ENCODE measurements around the gene CD58. TPM values are rescaled to one million over a fixed set of nuclear protein-coding genes. Genes with fewer than 3 reads are reported as not detected.
"Not testable (repeated sequence)": the region's sequence is repeated elsewhere in the genome, so short reads cannot be mapped to it uniquely, and the experiment has no call there.

CD58 gene
- polyA plus RNA-seq, 3 donors: 81.0 to 168 (median 128) TPM

DNA sequence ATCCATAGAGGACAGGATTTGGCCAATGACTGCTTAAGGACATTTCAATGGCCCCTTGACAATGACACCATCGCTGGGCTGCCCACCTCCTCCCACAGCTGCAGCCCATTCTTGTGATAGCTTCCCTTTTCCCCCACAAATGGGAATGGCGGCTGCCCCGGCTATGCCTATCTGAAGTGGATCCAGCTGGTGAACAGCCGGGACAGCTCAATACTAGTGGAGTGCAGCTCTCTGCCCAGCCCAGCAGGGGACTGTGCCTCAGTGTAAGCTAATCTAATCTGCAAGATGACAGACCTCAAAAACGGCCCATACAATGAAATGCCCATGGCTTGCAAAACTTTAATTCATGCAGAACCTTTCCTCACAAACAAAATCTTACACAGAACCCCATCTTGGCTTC, 47.0 kb upstream of the CD58 start:
- H3K9me3 ChIP-seq (replicated peaks in 1 of 2; ENCODE audit: control insufficient read depth in 1 of 2, insufficient read depth in 1 of 2, low read length in 2 of 2); intact Hi-C loops (cut with micrococcal nuclease); H2AFZ ChIP-seq (ENCODE audit: insufficient read depth, low read depth, low read length, poor library complexity, severe bottlenecking); H3K36me3 Mint-ChIP-seq; H3K27ac ChIP-seq (ENCODE audit: low read depth in 1 of 2, low read length in 2 of 2); H3K27me3 ChIP-seq (ENCODE audit: control insufficient read depth in 2 of 2, insufficient read depth in 2 of 2, low read length in 2 of 2); H3K27ac Mint-ChIP-seq; H3K4me2 ChIP-seq (replicated peaks; ENCODE audit: extremely low read depth, low read length, poor library complexity, severe bottlenecking); H3K4me3 Mint-ChIP-seq; DNase-seq; H4K20me1 ChIP-seq (ENCODE audit: insufficient read depth, low read length); H3K9ac ChIP-seq (ENCODE audit: insufficient read depth, low read length, poor library complexity, severe bottlenecking); H3K27me3 Mint-ChIP-seq (ENCODE audit: low read depth in 3 of 3); H3K4me3 ChIP-seq (replicated peaks in 1 of 3; ENCODE audit: low read depth in 2 of 3, low read length in 3 of 3); H3K9me3 Mint-ChIP-seq; H3K79me2 ChIP-seq (ENCODE audit: insufficient read depth, low read length); H3K36me3 ChIP-seq (replicated peaks in 1 of 2; ENCODE audit: control insufficient read depth in 1 of 2, insufficient read depth in 2 of 2, low read length in 2 of 2): not testable (repeated sequence)
- H3K4me1 ChIP-seq (ENCODE audit: control insufficient read depth in 1 of 2, insufficient read depth in 2 of 2, low read length in 2 of 2): peaks cover 9 to 16% of the 10 kb centered on the region in 2 donors
- peaks cover 18% of the 10 kb centered on the region for H3K4me1 Mint-ChIP-seq
- WGBS (ENCODE audit: insufficient coverage): 95% methylated on average over 4 of the region's 5 CpGs

DNA sequence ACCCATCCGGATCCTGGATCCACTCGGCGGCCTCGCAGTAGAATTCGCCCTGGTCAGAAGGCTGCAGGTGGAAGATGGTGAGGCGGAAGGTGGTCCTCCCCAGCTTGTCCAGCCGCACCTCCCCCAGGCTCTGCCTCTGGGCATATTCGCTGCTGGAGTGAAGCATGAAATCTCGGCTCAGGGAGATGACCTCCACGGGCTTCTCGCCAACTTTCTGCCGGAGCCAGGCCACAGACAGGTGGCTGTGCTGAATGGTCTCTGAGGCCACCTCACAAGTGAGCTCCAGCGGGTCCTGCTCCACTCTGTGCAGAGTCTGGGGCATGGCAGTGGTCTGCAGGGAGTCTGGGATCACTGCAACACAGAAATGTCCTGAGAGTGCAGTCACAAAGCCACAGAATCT, 43.0 kb upstream of the CD58 start:
- H3K4me1 ChIP-seq (ENCODE audit: control insufficient read depth in 1 of 2, insufficient read depth in 2 of 2, low read length in 2 of 2): peaks cover 17 to 26% of the 10 kb centered on the region in 2 donors
- H3K4me3 Mint-ChIP-seq; H3K27ac Mint-ChIP-seq; H3K9me3 Mint-ChIP-seq; H3K4me2 ChIP-seq (replicated peaks; ENCODE audit: extremely low read depth, low read length, poor library complexity, severe bottlenecking); H3K27me3 ChIP-seq (ENCODE audit: control insufficient read depth in 2 of 2, insufficient read depth in 2 of 2, low read length in 2 of 2); H3K36me3 Mint-ChIP-seq; H3K4me3 ChIP-seq (replicated peaks in 1 of 3; ENCODE audit: low read depth in 2 of 3, low read length in 3 of 3); H3K9me3 ChIP-seq (replicated peaks in 1 of 2; ENCODE audit: control insufficient read depth in 1 of 2, insufficient read depth in 1 of 2, low read length in 2 of 2); H3K9ac ChIP-seq (ENCODE audit: insufficient read depth, low read length, poor library complexity, severe bottlenecking); intact Hi-C loops (cut with micrococcal nuclease); H3K27ac ChIP-seq (ENCODE audit: low read depth in 1 of 2, low read length in 2 of 2); DNase-seq; H3K27me3 Mint-ChIP-seq (ENCODE audit: low read depth in 3 of 3); H3K79me2 ChIP-seq (ENCODE audit: insufficient read depth, low read length); H4K20me1 ChIP-seq (ENCODE audit: insufficient read depth, low read length); H2AFZ ChIP-seq (ENCODE audit: insufficient read depth, low read depth, low read length, poor library complexity, severe bottlenecking); H3K36me3 ChIP-seq (replicated peaks in 1 of 2; ENCODE audit: control insufficient read depth in 1 of 2, insufficient read depth in 2 of 2, low read length in 2 of 2): not testable (repeated sequence)
- peaks cover 34% of the 10 kb centered on the region for H3K4me1 Mint-ChIP-seq
- WGBS (ENCODE audit: insufficient coverage): 97% methylated on average over 5 of the region's 13 CpGs

DNA sequence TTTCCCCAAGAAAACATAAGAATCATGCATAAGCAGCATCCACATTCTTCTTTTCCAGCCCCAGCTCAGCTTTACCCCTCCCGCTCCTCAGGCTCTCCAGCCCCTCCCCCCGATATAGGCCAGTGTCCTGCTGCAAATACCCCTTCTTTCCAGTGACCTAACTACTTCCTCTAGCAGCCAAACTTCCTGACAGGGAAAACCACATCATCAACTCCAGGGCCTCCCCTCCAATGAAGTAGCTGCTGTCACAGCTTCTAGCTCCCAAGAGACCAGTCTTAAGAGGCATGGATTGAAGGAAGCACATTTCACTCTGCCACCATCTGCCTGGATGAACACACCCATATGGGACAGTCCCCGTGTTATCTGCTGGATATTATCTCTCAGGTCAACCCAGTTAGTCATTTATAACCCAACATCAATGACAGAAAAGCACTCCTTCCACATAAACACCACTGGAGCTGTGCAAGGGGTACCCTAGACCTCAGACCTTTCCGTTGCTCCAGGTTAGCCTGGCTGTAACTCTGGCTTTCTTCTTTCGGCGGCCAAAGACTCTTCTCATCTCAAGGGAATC, 39.1 kb upstream of the CD58 start:
- H3K9ac ChIP-seq (ENCODE audit: insufficient read depth, low read length, poor library complexity, severe bottlenecking); H4K20me1 ChIP-seq (ENCODE audit: insufficient read depth, low read length); H3K9me3 ChIP-seq (replicated peaks in 1 of 2; ENCODE audit: control insufficient read depth in 1 of 2, insufficient read depth in 1 of 2, low read length in 2 of 2); H3K27me3 ChIP-seq (ENCODE audit: control insufficient read depth in 2 of 2, insufficient read depth in 2 of 2, low read length in 2 of 2); H3K36me3 ChIP-seq (replicated peaks in 1 of 2; ENCODE audit: control insufficient read depth in 1 of 2, insufficient read depth in 2 of 2, low read length in 2 of 2); H3K4me3 ChIP-seq (replicated peaks in 1 of 3; ENCODE audit: low read depth in 2 of 3, low read length in 3 of 3); H2AFZ ChIP-seq (ENCODE audit: insufficient read depth, low read depth, low read length, poor library complexity, severe bottlenecking); intact Hi-C loops (cut with micrococcal nuclease); H3K4me2 ChIP-seq (replicated peaks; ENCODE audit: extremely low read depth, low read length, poor library complexity, severe bottlenecking); H3K9me3 Mint-ChIP-seq; H3K79me2 ChIP-seq (ENCODE audit: insufficient read depth, low read length); H3K27me3 Mint-ChIP-seq (ENCODE audit: low read depth in 3 of 3); H3K27ac ChIP-seq (ENCODE audit: low read depth in 1 of 2, low read length in 2 of 2); H3K36me3 Mint-ChIP-seq: not testable (repeated sequence)
- H3K4me1 Mint-ChIP-seq: peaks cover 59% of the 10 kb centered on the region
- H3K4me3 Mint-ChIP-seq: peak overlapping the region in 1 of 2 donors; percentile 54
- WGBS (ENCODE audit: insufficient coverage): 42% methylated on average over 2 of the region's 6 CpGs
- peak in 1 of 3 donors; percentile 52 for DNase-seq
- H3K4me1 ChIP-seq (ENCODE audit: control insufficient read depth in 1 of 2, insufficient read depth in 2 of 2, low read length in 2 of 2): peaks cover 42 to 49% of the 10 kb centered on the region in 2 donors
- peak overlapping the region in 5 of 7 donors; percentile 36 to 58 (median 51) for H3K27ac Mint-ChIP-seq

DNA sequence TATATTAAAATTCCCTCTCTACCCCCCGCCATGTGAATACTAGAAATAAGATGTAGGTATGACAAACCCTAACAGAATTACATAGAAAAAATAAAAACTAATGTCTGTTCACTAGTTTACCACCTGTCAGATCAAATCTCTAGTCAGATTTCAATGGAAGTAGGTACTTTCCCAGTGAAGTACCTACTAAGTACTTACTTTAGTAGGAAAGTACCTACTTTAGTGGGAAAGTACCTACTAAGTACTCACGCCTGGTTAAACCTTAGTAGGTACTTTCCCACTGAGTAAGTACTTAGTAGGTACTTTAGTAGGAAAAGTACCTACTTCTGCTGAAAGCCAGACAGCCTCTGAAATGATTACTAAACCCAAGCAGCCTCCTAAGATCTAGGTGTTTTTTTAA, 38.0 kb upstream of the CD58 start:
- H3K4me1 ChIP-seq (ENCODE audit: control insufficient read depth in 1 of 2, insufficient read depth in 2 of 2, low read length in 2 of 2): peaks cover 40 to 48% of the 10 kb centered on the region in 2 donors
- H3K9me3 ChIP-seq (replicated peaks in 1 of 2; ENCODE audit: control insufficient read depth in 1 of 2, insufficient read depth in 1 of 2, low read length in 2 of 2); H3K9me3 Mint-ChIP-seq; H4K20me1 ChIP-seq (ENCODE audit: insufficient read depth, low read length); H2AFZ ChIP-seq (ENCODE audit: insufficient read depth, low read depth, low read length, poor library complexity, severe bottlenecking); H3K79me2 ChIP-seq (ENCODE audit: insufficient read depth, low read length); H3K4me2 ChIP-seq (replicated peaks; ENCODE audit: extremely low read depth, low read length, poor library complexity, severe bottlenecking); H3K27ac ChIP-seq (ENCODE audit: low read depth in 1 of 2, low read length in 2 of 2); H3K4me3 ChIP-seq (replicated peaks in 1 of 3; ENCODE audit: low read depth in 2 of 3, low read length in 3 of 3); H3K9ac ChIP-seq (ENCODE audit: insufficient read depth, low read length, poor library complexity, severe bottlenecking); H3K4me3 Mint-ChIP-seq; H3K27me3 Mint-ChIP-seq (ENCODE audit: low read depth in 3 of 3); H3K27me3 ChIP-seq (ENCODE audit: control insufficient read depth in 2 of 2, insufficient read depth in 2 of 2, low read length in 2 of 2); H3K36me3 ChIP-seq (replicated peaks in 1 of 2; ENCODE audit: control insufficient read depth in 1 of 2, insufficient read depth in 2 of 2, low read length in 2 of 2); H3K36me3 Mint-ChIP-seq; intact Hi-C loops (cut with micrococcal nuclease): not testable (repeated sequence)
- no CpG with 5 or more reads among the region's 2 CpGs for WGBS (ENCODE audit: insufficient coverage)
- Mint-ChIP-seq H3K27ac (peak overlapping the region in 1 of 7 donors; percentile 97), H3K4me1 (peaks cover 57% of the 10 kb centered on the region)
- DNase-seq: peak in 1 of 3 donors; percentile 76

Data from CD14-positive monocyte (primary cell).